ENCODE results near the gene ARL15. TPM values are rescaled to one million over a fixed set of nuclear protein-coding genes. Genes with fewer than 3 reads are reported as not detected.

Gene ARL15
- total and polyA plus RNA-seq, 2 of the 4 experiments (the other 2 are of a cell fraction): 7.3 to 19.2 TPM

GRCh38 chr5:54095969-54096368 is 214.4 kb downstream of the ARL15 start:
- Histone ChIP-seq H4K91ac (ENCODE audit: insufficient read depth, low read depth, low read length) (no peak overlapping the region), H3K56ac (ENCODE audit: extremely low read depth, insufficient read depth, low read length) (no peak overlapping the region), H4K8ac (ENCODE audit: low read depth in 2 of 2, low read length in 2 of 2) (no peak overlapping the region), H3K14ac (replicated peaks; ENCODE audit: low read depth, low read length) (no peak overlapping the region), H3K36me3 (ENCODE audit: control insufficient read depth, insufficient read depth, low read length) (no peaks in the 10 kb centered on the region), H3K4ac (ENCODE audit: low read depth, low read length) (no peak overlapping the region), H3K27me3 (ENCODE audit: control insufficient read depth, insufficient read depth, low read length) (no peaks in the 10 kb centered on the region), H2BK120ac (ENCODE audit: low read depth, low read length) (no peak overlapping the region), H3K9me3 (ENCODE audit: control insufficient read depth, insufficient read depth, low read length) (no peaks in the 10 kb centered on the region), H3K18ac (ENCODE audit: low read depth, low read length) (no peak overlapping the region), H3K9me1 (ENCODE audit: insufficient read depth, low read length) (no peaks in the 10 kb centered on the region), H3K23ac (ENCODE audit: low read depth, low read length) (no peak overlapping the region), H3K4me1 (ENCODE audit: control insufficient read depth, insufficient read depth, low read length) (peaks cover 6% of the 10 kb centered on the region; the same call in 1 of the 2 replicates), H3K4me3 (ENCODE audit: insufficient read depth, low read depth, low read length) (no peak overlapping the region), H3K27ac (ENCODE audit: insufficient read depth, low read length) (no peak overlapping the region), H2AK9ac (replicated peaks; ENCODE audit: low read depth, low read length, poor library complexity) (no peak overlapping the region), H2AFZ (replicated peaks; ENCODE audit: low read length, poor library complexity) (no peak overlapping the region), H4K20me1 (ENCODE audit: insufficient read depth, low read length) (no peaks in the 10 kb centered on the region), H2BK20ac (ENCODE audit: low read depth, low read length) (no peak overlapping the region), H2BK15ac (ENCODE audit: low read depth, low read length) (no peak overlapping the region), H4K5ac (ENCODE audit: low read depth, low read length) (no peak overlapping the region), H3K4me2 (ENCODE audit: low read depth, low read length) (no peak overlapping the region), H2AK5ac (ENCODE audit: low read depth, low read length) (no peak overlapping the region), H2BK5ac (ENCODE audit: low read depth, low read length, poor library complexity, severe bottlenecking) (no peak overlapping the region), H3K79me1 (ENCODE audit: low read depth in 1 of 2, low read length in 2 of 2) (no peaks in the 10 kb centered on the region; a peak in 1 of 4 replicates), H3K9ac (ENCODE audit: low read depth, low read length) (no peak overlapping the region)
- ATAC-seq (ENCODE audit: low read depth) (no peak), DNase-seq (no peak)
- intact Hi-C loops (cut with micrococcal nuclease) (no loop called here), dilution Hi-C loops (cut with HindIII; ENCODE audit: low sequenced_read_pairs, unreplicated experiment) (no loop called here), in situ Hi-C loops (cut with MboI; ENCODE audit: low sequenced_read_pairs) (no loop called here)
- no TSS peak for BruUV-seq (replicated peaks)
- CTCF ChIA-PET: no interaction called here
- POLR2A ChIA-PET (ENCODE audit: unreplicated experiment): no interaction called here
- no peak for TF ChIP-seq CEBPB (IDR thresholded peaks at IDR 0.05; ENCODE audit: low read depth, low read length)
- TF ChIP-seq POLR2A (IDR thresholded peaks at IDR 0.05; ENCODE audit: low read depth, low read length): no peak
- TF ChIP-seq RAD21 (IDR thresholded peaks at IDR 0.05; ENCODE audit: low read length): no peak
- no peak for TF ChIP-seq SMC3 (IDR thresholded peaks at IDR 0.05; ENCODE audit: low read depth, low read length)
- TF ChIP-seq RCOR1 (IDR thresholded peaks at IDR 0.05; ENCODE audit: insufficient replicate concordance, low read length): no peak
